Activated CD4-positive, alpha-beta T cell treated with anti-CD3 and anti-CD28 coated beads for 36 hours (primary cell): ENCODE results near the gene ESYT1. TPM values are rescaled to one million over a fixed set of nuclear protein-coding genes. Genes with fewer than 3 reads are reported as not detected.
A peak's percentile ranks its signal among the peaks of the same experiment; 100 is the strongest.

Source experiments
- ATAC-seq: fragments of 200-7000 bp; cut with Tn5 transposase; one replicate; pipeline ENCODE4 v1.10.0; 2021; ENCODE audit warnings: mild to moderate bottlenecking, moderate library complexity
- CTCF ChIA-PET: fragments of 350-600 bp; sonication (Branson Sonifier 250); formaldehyde crosslinking; loops from one replicate; lab custom pipeline; 2021; ENCODE audit warnings: antibody characterized with exemption; lab: Charles Lee
- POLR2A ChIA-PET: fragments of 350-600 bp; sonication (Branson Sonifier 250); formaldehyde crosslinking; loops from one replicate; lab custom pipeline; 2021; ENCODE audit warnings: antibody characterized with exemption, inconsistent platforms; lab: Charles Lee
- DNase-seq: peaks from one replicate; pipeline ENCODE4 v3.0.0-alpha.2; 2020
- H3K27ac Mint-ChIP-seq: one replicate; pipeline ENCODE4 v1.8.0; 2021; ENCODE audit warnings: mixed read lengths
- H3K27me3 Mint-ChIP-seq: one replicate; pipeline ENCODE4 v1.8.0; 2021; ENCODE audit warnings: mixed read lengths
- H3K36me3 Mint-ChIP-seq: one replicate; pipeline ENCODE4 v1.8.0; 2021; ENCODE audit warnings: low read depth, mixed read lengths
- H3K4me1 Mint-ChIP-seq: one replicate; pipeline ENCODE4 v1.8.0; 2021; ENCODE audit warnings: mixed read lengths
- H3K4me3 Mint-ChIP-seq: one replicate; pipeline ENCODE4 v1.8.0; 2021; ENCODE audit warnings: mild to moderate bottlenecking, moderate library complexity, mixed read lengths
- H3K9me3 Mint-ChIP-seq: one replicate; pipeline ENCODE4 v1.8.0; 2021; ENCODE audit warnings: low read depth, mixed read lengths
- intact Hi-C, 2 experiments: fragments of 100-400 bp; cut with DNase I in 1 of 2; cut with micrococcal nuclease in 1 of 2; formaldehyde crosslinking; loops; one replicate each; pipeline versions ENCODE4 v1.14.2 to v1.15.1; 2022 to 2024; cut with DNase I, micrococcal nuclease
- total RNA-seq, 2 experiments: library from RNA; stranded (reverse); gene quantifications; one replicate each; pipeline ENCODE4 v1.2.3, GENCODE V29; 2021

ESYT1 gene
- total RNA-seq, 2 experiments from 2014 or later, result 132 to 160 TPM

GRCh38 chr12:56160193-56160763 lies 32.2 kb downstream of the ESYT1 start:
- intact Hi-C loops, result loop anchor here in 1 of 2 experiments (1.0 kb wide), 1 partner anchor 27 kb away; no protein-coding TSS in a partner anchor
- DNase-seq (peak; percentile 78), ATAC-seq (peak; percentile 61)
- Mint-ChIP-seq H3K36me3 (peaks cover 63% of the 10 kb centered on the region), H3K4me1 (peaks cover 26% of the 10 kb centered on the region), H3K9me3 (no peaks in the 10 kb centered on the region), H3K27ac (peak overlapping the region; percentile 96), H3K27me3 (no peaks in the 10 kb centered on the region), H3K4me3 (peak overlapping the region; percentile 99)
- ChIA-PET POLR2A (interaction anchor here (3.2 to 4.4 kb wide), 2 partner anchors 32 to 42 kb away, joined by 16 to 19 read pairs; partner anchors contain the start of genes ESYT1 and ZC3H10), CTCF (interaction anchor here (0.6 to 1.6 kb wide), 6 partner anchors 31 to 900 kb away, joined by 3 to 6 read pairs (median 4); partner anchors contain the start of gene ESYT1)

- Mint-ChIP-seq H3K4me1 (peaks cover 26% of the 10 kb centered on the region), H3K36me3 (peaks cover 62% of the 10 kb centered on the region), H3K9me3 (no peaks in the 10 kb centered on the region), H3K27ac (peak overlapping the region; percentile 96), H3K27me3 (no peaks in the 10 kb centered on the region), H3K4me3 (peak overlapping the region; percentile 99)
- DNase-seq (no peak), ATAC-seq (no peak)
- intact Hi-C loops, result loop anchor here in 1 of 2 experiments (1.0 kb wide), 1 partner anchor 26 kb away; no protein-coding TSS in a partner anchor
- CTCF ChIA-PET, result interaction anchor here (0.6 to 3.0 kb wide), 10 partner anchors 10 to 517 kb away, joined by 3 to 18 read pairs (median 3); partner anchors contain the start of genes RNF41 and SMARCC2
- POLR2A ChIA-PET, result interaction anchor here (0.7 to 4.4 kb wide), 3 partner anchors 9 to 43 kb away, joined by 3 to 19 read pairs (median 16); partner anchors contain the start of genes ESYT1, MYL6B and ZC3H10
Measured at GRCh38 chr12:56160894-56161689, 33.0 kb downstream of the ESYT1 start.

- H3K27me3 Mint-ChIP-seq, result no peaks in the 10 kb centered on the region
- intact Hi-C loops, result no loop called here
- DNase-seq (no peak), ATAC-seq (no peak)
- CTCF ChIA-PET, result interaction anchor here (0.8 to 3.0 kb wide), 10 partner anchors 11 to 517 kb away, joined by 3 to 18 read pairs (median 3); partner anchors contain the start of genes ANKRD52, RNF41 and SMARCC2
- H3K4me3 Mint-ChIP-seq, result peak overlapping the region; percentile 99
- POLR2A ChIA-PET, result interaction anchor here (0.6 to 4.4 kb wide), 6 partner anchors 10 to 198 kb away, joined by 3 to 19 read pairs (median 6); partner anchors contain the start of genes ESYT1, MYL6B, STAT2 and ZC3H10
- no peaks in the 10 kb centered on the region for H3K9me3 Mint-ChIP-seq
- H3K4me1 Mint-ChIP-seq, result peaks cover 26% of the 10 kb centered on the region
- H3K36me3 Mint-ChIP-seq, result peaks cover 62% of the 10 kb centered on the region
- H3K27ac Mint-ChIP-seq, result peak overlapping the region; percentile 65
Measured at GRCh38 chr12:56161690-56162351, 33.8 kb downstream of the ESYT1 start.

DNA sequence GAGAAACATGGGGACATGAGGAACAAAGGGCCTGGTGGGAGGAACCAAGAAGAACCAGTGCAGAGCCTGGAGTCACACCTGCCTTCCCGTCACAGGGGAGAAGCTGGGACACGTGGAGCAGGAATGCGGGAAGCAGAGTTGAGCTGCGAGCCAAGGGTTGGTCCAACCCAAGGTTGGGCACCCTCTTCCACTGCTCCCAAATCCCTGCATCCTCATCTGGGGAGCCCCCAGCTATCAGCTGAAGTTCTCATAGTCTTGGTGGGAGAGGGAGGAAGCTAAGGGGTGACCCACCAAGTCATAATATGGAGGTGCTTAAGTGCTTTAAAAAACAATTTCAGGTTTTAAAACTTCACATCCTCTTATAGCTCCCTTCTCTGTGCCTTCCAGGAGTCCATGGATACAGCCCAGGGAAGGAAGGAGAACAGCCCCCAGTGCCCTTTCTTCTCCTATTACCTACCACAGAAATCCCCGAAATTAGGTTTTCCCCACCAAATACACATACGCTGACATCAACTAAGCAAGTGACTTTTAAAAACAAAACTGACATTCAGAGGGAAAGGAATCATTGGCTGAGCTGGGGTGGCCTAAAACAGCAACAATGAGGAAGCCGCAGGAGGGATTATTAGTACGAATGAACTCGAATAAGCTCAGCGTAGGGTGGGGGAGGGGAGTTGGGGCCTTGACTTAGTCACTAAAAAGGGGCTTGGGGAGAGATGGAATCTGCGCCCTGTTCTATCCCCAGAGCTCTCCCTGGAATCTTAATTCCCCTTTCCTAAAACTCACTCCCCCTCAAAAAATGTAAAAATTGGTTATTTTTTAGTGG lies 34.6 kb downstream of the ESYT1 start:
- ATAC-seq (no peak), DNase-seq (no peak)
- Mint-ChIP-seq H3K4me3 (no peak overlapping the region), H3K4me1 (peaks cover 20% of the 10 kb centered on the region), H3K36me3 (peaks cover 64% of the 10 kb centered on the region), H3K9me3 (no peaks in the 10 kb centered on the region), H3K27ac (peak overlapping the region; percentile 37), H3K27me3 (no peaks in the 10 kb centered on the region)
- POLR2A ChIA-PET, result interaction anchor here (0.6 to 3.2 kb wide), 8 partner anchors 11 to 197 kb away, joined by 3 to 16 read pairs (median 6); partner anchors contain the start of genes ESYT1, STAT2 and ZC3H10
- CTCF ChIA-PET, result interaction anchor here (0.7 to 3.0 kb wide), 8 partner anchors 10 to 133 kb away, joined by 3 to 18 read pairs (median 4); partner anchors contain the start of genes ANKRD52 and SMARCC2
- intact Hi-C loops, result no loop called here

GRCh38 chr12:56163533-56164344 lies 35.7 kb downstream of the ESYT1 start:
- no peak for DNase-seq
- ChIA-PET CTCF (interaction anchor here (1.4 to 3.0 kb wide), 3 partner anchors 9 to 25 kb away, joined by 4 to 18 read pairs (median 7); partner anchors contain the start of gene SMARCC2), POLR2A (interaction anchor here (0.6 to 3.2 kb wide), 6 partner anchors 12 to 45 kb away, joined by 3 to 16 read pairs (median 5); partner anchors contain the start of genes ESYT1 and ZC3H10)
- intact Hi-C loops, result no loop called here
- Mint-ChIP-seq H3K27me3 (no peaks in the 10 kb centered on the region), H3K36me3 (peaks cover 63% of the 10 kb centered on the region), H3K4me1 (peaks cover 20% of the 10 kb centered on the region), H3K9me3 (no peaks in the 10 kb centered on the region), H3K4me3 (no peak overlapping the region), H3K27ac (no peak overlapping the region)
- no peak for ATAC-seq

DNA sequence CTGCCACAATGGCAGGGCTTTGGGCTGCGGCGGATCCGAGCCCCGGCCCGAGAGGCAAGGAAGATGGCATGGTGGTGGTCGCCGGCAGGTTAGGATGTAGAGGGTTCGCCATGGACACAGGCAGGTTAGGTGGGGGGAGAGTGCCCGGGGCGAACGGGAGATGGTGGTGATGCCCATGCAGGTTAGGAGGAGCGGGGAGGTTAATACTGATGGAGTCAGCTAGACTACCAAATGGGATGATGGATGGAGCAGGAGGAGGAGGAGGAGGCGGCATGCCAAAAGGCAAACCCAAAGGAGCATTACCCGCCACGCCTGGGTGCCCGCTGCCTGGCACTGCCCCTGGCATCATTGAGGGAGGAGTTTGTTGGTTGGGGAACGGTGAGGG lies 36.3 kb downstream of the ESYT1 start:
- intact Hi-C loops, result no loop called here
- ChIA-PET CTCF (no interaction called here), POLR2A (interaction anchor here (0.7 to 1.1 kb wide), 4 partner anchors 20 to 131 kb away, joined by 3 to 4 read pairs (median 4); partner anchors contain the start of gene RNF41)
- ATAC-seq, result no peak
- Mint-ChIP-seq H3K4me3 (no peak overlapping the region), H3K36me3 (peaks cover 61% of the 10 kb centered on the region), H3K9me3 (no peaks in the 10 kb centered on the region), H3K27me3 (no peaks in the 10 kb centered on the region), H3K27ac (no peak overlapping the region), H3K4me1 (peaks cover 20% of the 10 kb centered on the region)
- DNase-seq, result no peak

GRCh38 chr12:56165369-56165768 lies 37.3 kb downstream of the ESYT1 start:
- ATAC-seq, result no peak
- ChIA-PET CTCF (interaction anchor here (0.7 to 1.1 kb wide), 4 partner anchors 8 to 22 kb away, joined by 3 to 4 read pairs (median 3); no protein-coding TSS in a partner anchor), POLR2A (interaction anchor here (0.7 kb wide), 1 partner anchor 60 kb away, joined by 4 read pairs; no protein-coding TSS in a partner anchor)
- Mint-ChIP-seq H3K4me3 (no peak overlapping the region), H3K36me3 (peaks cover 59% of the 10 kb centered on the region), H3K4me1 (peaks cover 13% of the 10 kb centered on the region), H3K27ac (peak overlapping the region; percentile 5), H3K9me3 (no peaks in the 10 kb centered on the region), H3K27me3 (no peaks in the 10 kb centered on the region)
- no peak for DNase-seq
- intact Hi-C loops, result no loop called here

- ATAC-seq, result no peak
- DNase-seq, result no peak
- ChIA-PET POLR2A (no interaction called here), CTCF (interaction anchor here (0.6 to 1.0 kb wide), 2 partner anchors 20 to 579 kb away, joined by 3 read pairs; partner anchors contain the start of gene SMARCC2)
- Mint-ChIP-seq H3K4me1 (no peaks in the 10 kb centered on the region), H3K27me3 (no peaks in the 10 kb centered on the region), H3K9me3 (no peaks in the 10 kb centered on the region), H3K4me3 (no peak overlapping the region), H3K36me3 (peaks cover 56% of the 10 kb centered on the region), H3K27ac (peak overlapping the region; percentile 42)
- intact Hi-C loops, result no loop called here
Measured at GRCh38 chr12:56169229-56169759, 41.2 kb downstream of the ESYT1 start.

DNA sequence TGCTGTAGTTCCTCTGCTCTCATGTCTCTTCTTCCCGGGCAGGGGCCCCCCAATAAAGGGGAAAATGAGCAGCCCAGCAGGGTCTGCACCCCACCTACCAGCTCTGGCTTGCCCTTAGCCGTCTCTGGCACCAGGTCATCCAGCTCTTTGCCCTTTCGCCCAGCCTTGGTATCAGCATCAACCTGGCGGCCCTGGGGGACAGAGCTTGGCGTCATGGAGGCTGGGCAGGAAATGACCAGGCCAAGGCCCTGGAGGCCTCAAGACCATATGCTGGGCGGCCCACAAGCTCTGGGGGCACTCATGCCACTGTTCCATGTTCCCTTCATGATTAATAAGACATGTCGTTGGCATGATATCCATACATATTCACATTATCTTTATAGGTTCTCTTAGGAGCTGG lies 44.8 kb downstream of the ESYT1 start:
- no peak for ATAC-seq
- ChIA-PET CTCF (interaction anchor here (0.6 to 2.0 kb wide), 7 partner anchors 8 to 53 kb away, joined by 3 to 7 read pairs (median 3); no protein-coding TSS in a partner anchor), POLR2A (no interaction called here)
- no peak for DNase-seq
- intact Hi-C loops, result no loop called here
- Mint-ChIP-seq H3K4me3 (no peak overlapping the region), H3K36me3 (peaks cover 61% of the 10 kb centered on the region), H3K27ac (no peak overlapping the region), H3K4me1 (no peaks in the 10 kb centered on the region), H3K9me3 (no peaks in the 10 kb centered on the region), H3K27me3 (no peaks in the 10 kb centered on the region)
